HepG2 (cell line): ENCODE data around the gene HIPK4. TPM values are rescaled to one million over a fixed set of nuclear protein-coding genes. Genes with fewer than 3 reads are reported as not detected.

Source experiments
- ATM ChIP-seq: fragments of 450-650 bp; IDR thresholded peaks from 2 replicates; pipeline ENCODE4 v1.7.1; 2017; ENCODE audit warnings: mild to moderate bottlenecking, borderline replicate concordance
- HDAC1 ChIP-seq: sonication (generic); formaldehyde crosslinking; IDR thresholded peaks from 2 replicates; pipeline ENCODE4 v1.5.1; 2020; ENCODE audit warnings: mild to moderate bottlenecking, missing genetic modification reagents
- IRX3 ChIP-seq: sonication (generic); formaldehyde crosslinking; IDR thresholded peaks from 2 replicates; pipeline ENCODE4 v1.8.1; 2023; ENCODE audit warnings: mild to moderate bottlenecking, low read depth, missing genetic modification reagents, borderline replicate concordance
- NKX3-1 ChIP-seq: sonication (generic); formaldehyde crosslinking; IDR thresholded peaks from 2 replicates; pipeline ENCODE4 v1.5.0; 2020; ENCODE audit warnings: missing genetic modification reagents
- PAF1 ChIP-seq: IDR thresholded peaks from 2 replicates; pipeline ENCODE4 v1.6.1; 2016; ENCODE audit warnings: missing genetic modification reagents, missing compliant biosample characterization
- SRY ChIP-seq: sonication (generic); formaldehyde crosslinking; IDR thresholded peaks from 2 replicates; pipeline ENCODE4 v1.8.0; 2022; ENCODE audit warnings: mild to moderate bottlenecking, missing genetic modification reagents
- ZFX ChIP-seq: sonication (generic); formaldehyde crosslinking; IDR thresholded peaks from 2 replicates; pipeline ENCODE4 v1.4.0; 2020; ENCODE audit warnings: mild to moderate bottlenecking, low read depth, missing genetic modification reagents, moderate library complexity
- ZNF142 ChIP-seq: sonication (generic); formaldehyde crosslinking; IDR thresholded peaks from 2 replicates; pipeline ENCODE4 v1.4.0; 2020; ENCODE audit warnings: missing genetic modification reagents
- ZNF24 ChIP-seq: fragments of 450-650 bp; IDR thresholded peaks from 2 replicates; pipeline ENCODE4 v1.6.1; 2017; ENCODE audit warnings: antibody characterized with exemption, mild to moderate bottlenecking
- ZNF44 ChIP-seq: sonication (generic); formaldehyde crosslinking; IDR thresholded peaks from 2 replicates; pipeline ENCODE4 v1.5.1; 2020; ENCODE audit warnings: mild to moderate bottlenecking, missing genetic modification reagents
- ZNF556 ChIP-seq: sonication (generic); formaldehyde crosslinking; IDR thresholded peaks from 2 replicates; pipeline ENCODE4 v1.4.0; 2020; ENCODE audit warnings: mild to moderate bottlenecking, missing genetic modification reagents, borderline replicate concordance
- ZNF720 ChIP-seq: sonication (generic); formaldehyde crosslinking; IDR thresholded peaks from 2 replicates; pipeline ENCODE4 v1.4.0; 2020; ENCODE audit warnings: missing genetic modification reagents
- ZNF777 ChIP-seq: sonication (generic); formaldehyde crosslinking; IDR thresholded peaks from 2 replicates; pipeline ENCODE4 v1.4.0; 2020; ENCODE audit warnings: missing genetic modification reagents
- ZNF790 ChIP-seq: sonication (generic); formaldehyde crosslinking; IDR thresholded peaks from 2 replicates; pipeline ENCODE4 v1.8.0; 2022; ENCODE audit warnings: missing genetic modification reagents, mild to moderate bottlenecking, borderline replicate concordance
- ZSCAN12 ChIP-seq: sonication (generic); formaldehyde crosslinking; IDR thresholded peaks from 2 replicates; pipeline ENCODE4 v1.9.0; 2021; ENCODE audit warnings: mild to moderate bottlenecking, missing genetic modification reagents
- ZSCAN21 ChIP-seq: sonication (generic); formaldehyde crosslinking; IDR thresholded peaks from 2 replicates; pipeline ENCODE4 v1.8.0; 2022; ENCODE audit warnings: mild to moderate bottlenecking, missing genetic modification reagents, moderate library complexity, borderline replicate concordance
- polyA plus RNA-seq, 8 experiments: library from polyadenylated mRNA; depleted of rRNA in 3 of 8; stranded (reverse) in 7 of 8; unstranded in 1 of 8; fragments of >200 nt; fragmentation: Illumina TruSeq in 4 of 8; extraction: Trizol in 4 of 8; gene quantifications; 2 replicates each; pipeline versions ENCODE4 v1.2.1 to v1.2.3, GENCODE V29; 2011 to 2016; ENCODE audit warnings: low read depth in 4 of 8, missing spikeins in 1 of 8, mixed read lengths in 1 of 8; ENCODE audit not compliant: insufficient read depth in 1 of 8
- total RNA-seq, 5 experiments: library from RNA; depleted of rRNA; stranded (reverse); fragments of >200 nt; fragmentation: Illumina TruSeq; extraction: Trizol; gene quantifications; 2 replicates each; pipeline ENCODE4 v1.2.3, GENCODE V29; 2016; ENCODE audit warnings: low read depth in 1 of 5
- TF ChIP-seq, protein P1 (sequence below), 2 experiments: sonication (generic) in 1 of 2; formaldehyde crosslinking in 1 of 2; IDR thresholded peaks; 2 replicates each; pipeline versions ENCODE4 v1.4.0 to v1.6.1; 2016 to 2020; ENCODE audit warnings: borderline replicate concordance in 1 of 2, low read depth in 1 of 2, mild to moderate bottlenecking in 1 of 2, missing genetic modification reagents in 1 of 2

HIPK4 gene
- total and polyA plus RNA-seq, 2 of the 13 experiments (the other 11 are each of a cell fraction or from before 2014, with no cell fraction given), result 0.03 TPM; not detected in 1

GRCh38 chr19:40403262-40403984, 13.4 kb upstream of the HIPK4 start (continued):
- TF ChIP-seq, protein P1, sequence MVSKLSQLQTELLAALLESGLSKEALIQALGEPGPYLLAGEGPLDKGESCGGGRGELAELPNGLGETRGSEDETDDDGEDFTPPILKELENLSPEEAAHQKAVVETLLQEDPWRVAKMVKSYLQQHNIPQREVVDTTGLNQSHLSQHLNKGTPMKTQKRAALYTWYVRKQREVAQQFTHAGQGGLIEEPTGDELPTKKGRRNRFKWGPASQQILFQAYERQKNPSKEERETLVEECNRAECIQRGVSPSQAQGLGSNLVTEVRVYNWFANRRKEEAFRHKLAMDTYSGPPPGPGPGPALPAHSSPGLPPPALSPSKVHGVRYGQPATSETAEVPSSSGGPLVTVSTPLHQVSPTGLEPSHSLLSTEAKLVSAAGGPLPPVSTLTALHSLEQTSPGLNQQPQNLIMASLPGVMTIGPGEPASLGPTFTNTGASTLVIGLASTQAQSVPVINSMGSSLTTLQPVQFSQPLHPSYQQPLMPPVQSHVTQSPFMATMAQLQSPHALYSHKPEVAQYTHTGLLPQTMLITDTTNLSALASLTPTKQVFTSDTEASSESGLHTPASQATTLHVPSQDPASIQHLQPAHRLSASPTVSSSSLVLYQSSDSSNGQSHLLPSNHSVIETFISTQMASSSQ (IDR thresholded peaks at IDR 0.05; ENCODE audit: low read depth), result no peak
- TF ChIP-seq, protein P1 (CRISPR knock-in tag; IDR thresholded peaks at IDR 0.05; ENCODE audit: borderline replicate concordance), result no peak
- TF ChIP-seq ZSCAN21 (CRISPR knock-in tag) (0 out of 2 replicates have a peak, but pooled peaks have one; percentile 49), ZNF142 (CRISPR knock-in tag) (0 out of 2 replicates have a peak, but pooled peaks have one; percentile 38), ZNF24 (no peak), ZNF556 (CRISPR knock-in tag) (no peak), ZNF44 (CRISPR knock-in tag) (no peak), ZSCAN12 (CRISPR knock-in tag) (no peak), PAF1 (CRISPR knock-in tag) (no peak), ATM (no peak), ZNF777 (CRISPR knock-in tag) (no peak), HDAC1 (peak; percentile 36), NKX3-1 (CRISPR knock-in tag) (no peak), SRY (no peak), ZNF790 (CRISPR knock-in tag) (0 out of 2 replicates have a peak, but pooled peaks have one; percentile 54), ZFX (peak; percentile 65), ZNF720 (no peak), IRX3 (CRISPR knock-in tag) (no peak)
